ENCODE measurements around the gene ZNF444. TPM values are rescaled to one million over a fixed set of nuclear protein-coding genes. Genes with fewer than 3 reads are reported as not detected.

The ZNF444 gene
- total and polyA plus RNA-seq, 2 donors (not counting 1 experiment from before 2014, with no cell fraction given) = 24.1 to 37.7 TPM

- Histone ChIP-seq H3K27me3 (replicated peaks in 1 of 4; ENCODE audit: control extremely low read depth in 1 of 4, control insufficient read depth in 3 of 4, insufficient read depth in 4 of 4, low read length in 3 of 4) (no peaks in the 10 kb centered on the region), H3K4me1 (ENCODE audit: control insufficient read depth in 2 of 2, insufficient read depth in 2 of 2, low read length in 2 of 2) (peaks cover 47 to 63% of the 10 kb centered on the region in 2 donors), H3K36me3 (replicated peaks in 1 of 2; ENCODE audit: control extremely low read depth in 1 of 2, control insufficient read depth in 1 of 2, extremely low read depth in 1 of 2, insufficient read depth in 2 of 2, low read length in 1 of 2) (peaks cover 0 to 18% of the 10 kb centered on the region in 2 experiments), H2AFZ (ENCODE audit: insufficient read depth, low read depth, low read length, poor library complexity, severe bottlenecking) (no peak overlapping the region), H3K79me2 (ENCODE audit: control insufficient read depth, insufficient read depth, low read length) (peaks cover 90% of the 10 kb centered on the region), H4K20me1 (ENCODE audit: control insufficient read depth, insufficient read depth, low read length, poor library complexity, severe bottlenecking) (peaks cover 74% of the 10 kb centered on the region), H3K9ac (ENCODE audit: low read length) (no peak overlapping the region), H3K9me3 (ENCODE audit: control extremely low read depth in 1 of 3, control insufficient read depth in 2 of 3, insufficient read depth in 1 of 3, low read length in 2 of 3) (no peaks in the 10 kb centered on the region), H3K4me3 (ENCODE audit: control extremely low read depth in 1 of 5, extremely low read depth in 1 of 5, insufficient read depth in 1 of 5, low read depth in 2 of 5, low read length in 4 of 5) (no peak overlapping the region), H3K4me2 (replicated peaks; ENCODE audit: low read depth, low read length, poor library complexity, severe bottlenecking) (no peak overlapping the region), H3K27ac (ENCODE audit: low read length in 2 of 2) (peak overlapping the region in 1 of 2 donors; percentile 23)
- H3K27me3 Mint-ChIP-seq = no peaks in the 10 kb centered on the region
- peak overlapping the region; percentile 62 for H3K27ac Mint-ChIP-seq
- WGBS (ENCODE audit: insufficient coverage) = 95% methylated on average over 6 of the region's 6 CpGs
- peak overlapping the region; percentile 17 for H3K4me3 Mint-ChIP-seq
- TF ChIP-seq EZH2 (IDR thresholded peaks at IDR 0.05; ENCODE audit: borderline replicate concordance, insufficient read depth, low read depth, low read length, poor library complexity, severe bottlenecking) (no peak), CTCF (IDR thresholded peaks at IDR 0.05) (no peak)
- ChIA-PET POLR2A (no interaction called here), CTCF (no interaction called here)
- no peaks in the 10 kb centered on the region for H3K9me3 Mint-ChIP-seq (ENCODE audit: insufficient read depth)
- DNase-seq = no peak
- no peak for ATAC-seq (ENCODE audit: low read depth)
- intact Hi-C loops (cut with micrococcal nuclease) = no loop called here
- H3K4me1 Mint-ChIP-seq = peaks cover 72% of the 10 kb centered on the region
Measured at GRCh38 chr19:56116606-56117005, 24.5 kb upstream of the ZNF444 start.

- Mint-ChIP-seq H3K27ac (peak overlapping the region; percentile 50), H3K27me3 (no peaks in the 10 kb centered on the region), H3K9me3 (ENCODE audit: insufficient read depth) (no peaks in the 10 kb centered on the region), H3K4me1 (peaks cover 69% of the 10 kb centered on the region), H3K4me3 (peak overlapping the region; percentile 49)
- Histone ChIP-seq H3K4me1 (ENCODE audit: control insufficient read depth in 2 of 2, insufficient read depth in 2 of 2, low read length in 2 of 2) (peaks cover 44 to 60% of the 10 kb centered on the region in 2 donors), H3K4me3 (ENCODE audit: control extremely low read depth in 1 of 5, extremely low read depth in 1 of 5, insufficient read depth in 1 of 5, low read depth in 2 of 5, low read length in 4 of 5) (no peak overlapping the region), H4K20me1 (ENCODE audit: control insufficient read depth, insufficient read depth, low read length, poor library complexity, severe bottlenecking) (peaks cover 66% of the 10 kb centered on the region), H3K79me2 (ENCODE audit: control insufficient read depth, insufficient read depth, low read length) (peaks cover 85% of the 10 kb centered on the region), H3K36me3 (replicated peaks in 1 of 2; ENCODE audit: control extremely low read depth in 1 of 2, control insufficient read depth in 1 of 2, extremely low read depth in 1 of 2, insufficient read depth in 2 of 2, low read length in 1 of 2) (peaks cover 0 to 18% of the 10 kb centered on the region in 2 experiments), H2AFZ (ENCODE audit: insufficient read depth, low read depth, low read length, poor library complexity, severe bottlenecking) (no peak overlapping the region), H3K27ac (ENCODE audit: low read length in 2 of 2) (no peak overlapping the region), H3K9ac (ENCODE audit: low read length) (no peak overlapping the region), H3K9me3 (ENCODE audit: control extremely low read depth in 1 of 3, control insufficient read depth in 2 of 3, insufficient read depth in 1 of 3, low read length in 2 of 3) (no peaks in the 10 kb centered on the region), H3K27me3 (replicated peaks in 1 of 4; ENCODE audit: control extremely low read depth in 1 of 4, control insufficient read depth in 3 of 4, insufficient read depth in 4 of 4, low read length in 3 of 4) (no peaks in the 10 kb centered on the region), H3K4me2 (replicated peaks; ENCODE audit: low read depth, low read length, poor library complexity, severe bottlenecking) (no peak overlapping the region)
- CTCF ChIA-PET = no interaction called here
- ATAC-seq (ENCODE audit: low read depth) (no peak), DNase-seq (no peak)
- intact Hi-C loops (cut with micrococcal nuclease) = no loop called here
- WGBS (ENCODE audit: insufficient coverage) = 95% methylated on average over 14 of the region's 14 CpGs
- POLR2A ChIA-PET = no interaction called here
- TF ChIP-seq EZH2 (IDR thresholded peaks at IDR 0.05; ENCODE audit: borderline replicate concordance, insufficient read depth, low read depth, low read length, poor library complexity, severe bottlenecking) (no peak), CTCF (IDR thresholded peaks at IDR 0.05) (no peak)
Measured at GRCh38 chr19:56117376-56117884, 23.7 kb upstream of the ZNF444 start.
